Measurements from ENCODE around the gene TPD52L1. TPM values are rescaled to one million over a fixed set of nuclear protein-coding genes. Genes with fewer than 3 reads are reported as not detected.
"Not testable (repeated sequence)": the region's sequence is repeated elsewhere in the genome, so short reads cannot be mapped to it uniquely, and the experiment has no call there.

Gene TPD52L1
- total RNA-seq, 1 experiment from 2014 or later, result 54.5 TPM

- in situ Hi-C loops (cut with HindIII; ENCODE audit: low pct_unique_long_range_greater_than_20kb, low sequenced_read_pairs), result no loop called here
- DNase-seq (ENCODE audit: low read depth, low spot score), result no peak
Measured at GRCh38 chr6:125271486-125272159, 118.0 kb downstream of the TPD52L1 start.

GRCh38 chr6:125273251-125273650 is 119.7 kb downstream of the TPD52L1 start:
- in situ Hi-C loops (cut with HindIII; ENCODE audit: low pct_unique_long_range_greater_than_20kb, low sequenced_read_pairs), result no loop called here
- no peak for DNase-seq (ENCODE audit: low read depth, low spot score)

GRCh38 chr6:125273965-125274364 is 120.4 kb downstream of the TPD52L1 start:
- in situ Hi-C loops (cut with HindIII; ENCODE audit: low pct_unique_long_range_greater_than_20kb, low sequenced_read_pairs), result no loop called here
- DNase-seq (ENCODE audit: low read depth, low spot score), result peak; percentile 26

- DNase-seq (ENCODE audit: low read depth, low spot score), result no peak
- in situ Hi-C loops (cut with HindIII; ENCODE audit: low pct_unique_long_range_greater_than_20kb, low sequenced_read_pairs), result no loop called here
Measured at GRCh38 chr6:125274935-125275334, 121.4 kb downstream of the TPD52L1 start.

- no peak for DNase-seq (ENCODE audit: low read depth, low spot score)
- in situ Hi-C loops (cut with HindIII; ENCODE audit: low pct_unique_long_range_greater_than_20kb, low sequenced_read_pairs), result no loop called here
Measured at GRCh38 chr6:125275779-125276178, 122.2 kb downstream of the TPD52L1 start.

- DNase-seq (ENCODE audit: low read depth, low spot score), result no peak
- in situ Hi-C loops (cut with HindIII; ENCODE audit: low pct_unique_long_range_greater_than_20kb, low sequenced_read_pairs), result no loop called here
Measured at GRCh38 chr6:125277838-125278237, 124.3 kb downstream of the TPD52L1 start.

- in situ Hi-C loops (cut with HindIII; ENCODE audit: low pct_unique_long_range_greater_than_20kb, low sequenced_read_pairs), result no loop called here
- no peak for DNase-seq (ENCODE audit: low read depth, low spot score)
Measured at GRCh38 chr6:125279961-125280360, 126.4 kb downstream of the TPD52L1 start.

- in situ Hi-C loops (cut with HindIII; ENCODE audit: low pct_unique_long_range_greater_than_20kb, low sequenced_read_pairs); DNase-seq (ENCODE audit: low read depth, low spot score): not testable (repeated sequence)
Measured at GRCh38 chr6:125280370-125281035, 126.9 kb downstream of the TPD52L1 start.

GRCh38 chr6:125282470-125282869 is 128.9 kb downstream of the TPD52L1 start:
- DNase-seq (ENCODE audit: low read depth, low spot score); in situ Hi-C loops (cut with HindIII; ENCODE audit: low pct_unique_long_range_greater_than_20kb, low sequenced_read_pairs): not testable (repeated sequence)

- no peak for DNase-seq (ENCODE audit: low read depth, low spot score)
- in situ Hi-C loops (cut with HindIII; ENCODE audit: low pct_unique_long_range_greater_than_20kb, low sequenced_read_pairs), result no loop called here
Measured at GRCh38 chr6:125285353-125285752, 131.8 kb downstream of the TPD52L1 start.

- in situ Hi-C loops (cut with HindIII; ENCODE audit: low pct_unique_long_range_greater_than_20kb, low sequenced_read_pairs), result no loop called here
- no peak for DNase-seq (ENCODE audit: low read depth, low spot score)
Measured at GRCh38 chr6:125285936-125286335, 132.4 kb downstream of the TPD52L1 start.

- DNase-seq (ENCODE audit: low read depth, low spot score), result no peak
Measured at GRCh38 chr6:125287718-125288117, 134.1 kb downstream of the TPD52L1 start.

GRCh38 chr6:125293587-125293986 is 140.0 kb downstream of the TPD52L1 start:
- in situ Hi-C loops (cut with HindIII; ENCODE audit: low pct_unique_long_range_greater_than_20kb, low sequenced_read_pairs), result no loop called here
- DNase-seq (ENCODE audit: low read depth, low spot score), result no peak

More at GRCh38 chr6:125287718-125288117, 134.1 kb downstream of the TPD52L1 start:
- in situ Hi-C loops (cut with HindIII; ENCODE audit: low pct_unique_long_range_greater_than_20kb, low sequenced_read_pairs), result no loop called here

GRCh38 chr6:125294036-125294435 is 140.5 kb downstream of the TPD52L1 start:
- in situ Hi-C loops (cut with HindIII; ENCODE audit: low pct_unique_long_range_greater_than_20kb, low sequenced_read_pairs), result no loop called here
- DNase-seq (ENCODE audit: low read depth, low spot score), result no peak

- DNase-seq (ENCODE audit: low read depth, low spot score), result no peak
- in situ Hi-C loops (cut with HindIII; ENCODE audit: low pct_unique_long_range_greater_than_20kb, low sequenced_read_pairs), result no loop called here
Measured at GRCh38 chr6:125294925-125295324, 141.4 kb downstream of the TPD52L1 start.

GRCh38 chr6:125296471-125296870 is 142.9 kb downstream of the TPD52L1 start:
- in situ Hi-C loops (cut with HindIII; ENCODE audit: low pct_unique_long_range_greater_than_20kb, low sequenced_read_pairs), result no loop called here
- DNase-seq (ENCODE audit: low read depth, low spot score), result no peak

- no peak for DNase-seq (ENCODE audit: low read depth, low spot score)
- in situ Hi-C loops (cut with HindIII; ENCODE audit: low pct_unique_long_range_greater_than_20kb, low sequenced_read_pairs), result no loop called here
Measured at GRCh38 chr6:125299257-125299656, 145.7 kb downstream of the TPD52L1 start.

- in situ Hi-C loops (cut with HindIII; ENCODE audit: low pct_unique_long_range_greater_than_20kb, low sequenced_read_pairs), result no loop called here
- DNase-seq (ENCODE audit: low read depth, low spot score), result peak; percentile 6
Measured at GRCh38 chr6:125300992-125301434, 147.4 kb downstream of the TPD52L1 start.

Measured in SK-MEL-5 (cell line).